Measurements from ENCODE around the gene FAM50A.

GRCh38 chrX:154449618-154450017 is 5.7 kb downstream of the FAM50A start:
- no peak for TF ChIP-seq CTCF (conservative IDR thresholded peaks at IDR 0.05 in 1 of 2, IDR thresholded peaks at IDR 0.05 in 1 of 2; ENCODE audit: low read depth in 1 of 2, low read length in 2 of 2)
- TF ChIP-seq EZH2 (IDR thresholded peaks at IDR 0.05; ENCODE audit: low read length, missing control alignments) = no peak

Data from fibroblast of lung (primary cell).